Measurements from ENCODE around the gene CACNG5. TPM values are rescaled to one million over a fixed set of nuclear protein-coding genes. Genes with fewer than 3 reads are reported as not detected.

CACNG5 gene
- total and polyA plus RNA-seq, 7 donors: 1.1 TPM; not detected in 6

DNA sequence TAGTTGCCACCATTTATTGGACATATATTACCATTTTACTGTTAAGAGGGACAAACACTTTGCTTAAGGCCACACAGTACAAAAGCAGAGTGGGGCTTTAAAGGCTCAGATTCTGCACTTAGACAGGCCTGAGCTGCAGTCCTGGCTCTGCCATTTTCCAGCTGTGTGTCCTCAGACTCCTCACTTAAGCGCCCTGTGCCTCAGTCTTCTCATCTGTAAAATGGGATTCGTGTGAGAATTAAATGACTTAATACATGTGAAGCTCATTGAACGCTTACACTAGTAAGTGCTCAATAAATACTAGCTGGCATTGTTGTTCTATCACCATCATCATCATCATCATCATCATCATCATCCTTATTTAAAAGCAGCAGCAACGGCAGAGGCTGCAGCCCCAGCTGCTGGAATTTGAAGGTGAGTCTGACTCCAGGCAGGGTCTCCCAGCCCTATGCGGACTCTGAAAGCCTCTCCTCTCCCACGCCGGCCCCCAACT, 445 bp upstream of the CACNG5 start:
- no peak for DNase-seq
- Histone ChIP-seq H3K27me3 (peaks cover 11 to 59% (median 26%) of the 10 kb centered on the region in 3 donors), H3K36me3 (no peaks in the 10 kb centered on the region), H3K9me3 (no peaks in the 10 kb centered on the region), H3K4me3 (no peak overlapping the region), H3K4me1 (peaks cover 0 to 3% (median 0%) of the 10 kb centered on the region in 4 donors), H3K27ac (no peak overlapping the region)
- intact Hi-C loops (cut with DNase I): no loop called here
- WGBS, 2 donors: 35 to 37% methylated on average over 7 of the region's 7 CpGs
- TF ChIP-seq, protein P1, sequence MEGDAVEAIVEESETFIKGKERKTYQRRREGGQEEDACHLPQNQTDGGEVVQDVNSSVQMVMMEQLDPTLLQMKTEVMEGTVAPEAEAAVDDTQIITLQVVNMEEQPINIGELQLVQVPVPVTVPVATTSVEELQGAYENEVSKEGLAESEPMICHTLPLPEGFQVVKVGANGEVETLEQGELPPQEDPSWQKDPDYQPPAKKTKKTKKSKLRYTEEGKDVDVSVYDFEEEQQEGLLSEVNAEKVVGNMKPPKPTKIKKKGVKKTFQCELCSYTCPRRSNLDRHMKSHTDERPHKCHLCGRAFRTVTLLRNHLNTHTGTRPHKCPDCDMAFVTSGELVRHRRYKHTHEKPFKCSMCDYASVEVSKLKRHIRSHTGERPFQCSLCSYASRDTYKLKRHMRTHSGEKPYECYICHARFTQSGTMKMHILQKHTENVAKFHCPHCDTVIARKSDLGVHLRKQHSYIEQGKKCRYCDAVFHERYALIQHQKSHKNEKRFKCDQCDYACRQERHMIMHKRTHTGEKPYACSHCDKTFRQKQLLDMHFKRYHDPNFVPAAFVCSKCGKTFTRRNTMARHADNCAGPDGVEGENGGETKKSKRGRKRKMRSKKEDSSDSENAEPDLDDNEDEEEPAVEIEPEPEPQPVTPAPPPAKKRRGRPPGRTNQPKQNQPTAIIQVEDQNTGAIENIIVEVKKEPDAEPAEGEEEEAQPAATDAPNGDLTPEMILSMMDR (IDR thresholded peaks at IDR 0.05): no peak
- TF ChIP-seq POLR2AphosphoS5 (IDR thresholded peaks at IDR 0.05) (no peak), POLR2A (IDR thresholded peaks at IDR 0.05) (no peak), EP300 (IDR thresholded peaks at IDR 0.05) (no peak)

DNA sequence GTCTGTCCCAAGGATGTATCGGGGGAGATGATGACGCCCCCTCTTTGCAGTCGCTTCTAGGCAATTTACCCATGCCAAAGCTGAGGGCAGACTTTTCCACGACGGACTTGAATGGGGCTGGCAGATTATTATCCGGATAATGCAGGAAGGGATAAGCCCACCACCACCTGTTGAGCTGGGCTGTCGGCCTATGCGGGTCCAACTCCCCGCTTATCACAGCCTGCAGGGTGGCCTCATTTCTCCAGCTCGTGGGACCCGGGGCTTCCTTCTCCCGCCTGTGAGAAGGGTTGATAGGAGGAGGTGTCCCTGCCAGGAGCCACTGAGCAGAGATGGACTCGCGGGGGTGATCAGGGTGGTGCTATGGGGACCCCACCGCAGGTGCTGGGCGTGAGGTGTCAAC, 559 bp downstream of the CACNG5 start:
- no peaks in the 10 kb centered on the region for H3K36me3 ChIP-seq
- no peak for TF ChIP-seq POLR2AphosphoS5 (IDR thresholded peaks at IDR 0.05)
- no peak for TF ChIP-seq POLR2A (IDR thresholded peaks at IDR 0.05)
- TF ChIP-seq EP300 (IDR thresholded peaks at IDR 0.05): no peak
- TF ChIP-seq, protein P1 (IDR thresholded peaks at IDR 0.05): no peak
- no peak overlapping the region for H3K27ac ChIP-seq
- intact Hi-C loops (cut with DNase I): no loop called here
- DNase-seq: peak; percentile 35
- no peaks in the 10 kb centered on the region for H3K9me3 ChIP-seq
- H3K27me3 ChIP-seq: peaks cover 11 to 60% (median 26%) of the 10 kb centered on the region in 3 donors
- 36 to 44% methylated on average over 16 of the region's 16 CpGs for WGBS, 2 donors
- H3K4me1 ChIP-seq: peaks cover 0 to 3% (median 0%) of the 10 kb centered on the region in 4 donors
- H3K4me3 ChIP-seq: no peak overlapping the region

DNA sequence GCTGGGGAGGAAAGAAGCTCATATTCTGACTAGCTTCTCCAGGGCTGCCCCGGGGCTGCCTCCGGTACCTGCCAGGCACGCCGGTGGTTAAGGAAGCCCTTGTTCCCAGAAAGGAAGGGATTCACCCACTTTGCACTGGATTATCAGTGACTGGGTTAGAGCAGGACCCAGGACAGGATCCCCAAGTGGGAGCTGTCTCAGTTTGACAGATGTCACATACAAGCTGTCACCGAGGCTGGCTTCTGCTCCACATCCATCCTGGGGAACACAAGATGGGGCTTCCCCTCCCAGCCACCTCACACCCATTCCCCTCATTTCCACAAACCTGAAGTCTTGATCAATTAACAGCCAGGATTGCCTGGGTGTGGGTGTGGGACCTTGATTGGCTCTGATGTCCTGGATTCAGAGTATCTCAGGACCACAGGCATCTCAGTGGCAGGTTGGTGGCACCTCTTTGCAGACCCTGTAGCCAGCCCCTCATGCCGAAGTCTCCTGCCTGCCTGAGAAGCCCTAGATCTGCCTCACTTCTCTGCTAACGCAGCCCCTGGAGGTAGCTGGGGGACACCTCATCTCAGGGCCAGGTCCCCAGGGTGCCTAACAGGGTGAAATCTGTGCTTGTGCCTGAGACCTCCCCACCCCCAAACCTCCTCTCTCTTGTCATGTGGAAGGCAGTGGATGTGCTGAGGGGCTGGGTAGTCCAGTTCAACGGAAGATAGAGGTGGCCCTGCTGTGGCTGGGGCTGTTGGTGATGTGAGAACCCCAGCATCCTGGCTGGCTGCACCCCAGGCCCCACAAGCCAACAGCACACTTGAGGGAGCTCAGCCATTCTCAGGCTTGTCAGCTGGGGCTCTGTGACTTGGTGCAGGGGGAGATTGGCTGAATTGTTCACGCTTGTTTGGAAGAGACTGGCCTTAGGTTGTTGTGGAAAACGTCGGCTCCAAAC, 1.4 kb downstream of the CACNG5 start:
- no peak overlapping the region for H3K4me3 ChIP-seq
- no peak overlapping the region for H3K27ac ChIP-seq
- no peak for TF ChIP-seq EP300 (IDR thresholded peaks at IDR 0.05)
- TF ChIP-seq POLR2A (IDR thresholded peaks at IDR 0.05): no peak
- no peak for TF ChIP-seq POLR2AphosphoS5 (IDR thresholded peaks at IDR 0.05)
- TF ChIP-seq, protein P1 (IDR thresholded peaks at IDR 0.05): no peak
- H3K4me1 ChIP-seq: peaks cover 0 to 3% (median 0%) of the 10 kb centered on the region in 4 donors
- peak; percentile 38 for DNase-seq
- no peaks in the 10 kb centered on the region for H3K36me3 ChIP-seq
- WGBS, 2 donors: 66 to 72% methylated on average over 11 of the region's 11 CpGs
- intact Hi-C loops (cut with DNase I): no loop called here
- H3K27me3 ChIP-seq: peaks cover 11 to 60% (median 26%) of the 10 kb centered on the region in 3 donors
- H3K9me3 ChIP-seq: no peaks in the 10 kb centered on the region

DNA sequence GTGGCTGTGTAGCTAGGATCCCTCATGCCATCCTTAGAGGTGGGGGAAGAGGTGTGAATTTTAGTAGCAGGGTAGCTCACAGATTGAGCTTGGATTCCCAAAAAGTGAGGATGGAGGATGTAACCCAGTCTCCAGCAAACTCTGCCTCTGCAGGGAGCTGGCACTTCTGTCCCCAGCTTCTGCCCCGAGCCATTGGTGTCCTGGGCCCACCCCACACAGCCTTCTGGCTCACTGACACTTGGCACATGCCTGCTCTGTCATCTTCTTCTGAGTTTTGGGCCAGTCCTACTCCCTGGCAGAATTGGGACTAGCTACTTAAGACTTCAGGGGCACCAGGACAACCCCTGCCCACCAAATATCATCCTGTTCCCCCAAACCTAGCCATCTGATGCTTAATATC, 2.3 kb downstream of the CACNG5 start:
- TF ChIP-seq EP300 (IDR thresholded peaks at IDR 0.05) (no peak), POLR2AphosphoS5 (IDR thresholded peaks at IDR 0.05) (no peak), POLR2A (IDR thresholded peaks at IDR 0.05) (no peak)
- TF ChIP-seq, protein P1 (IDR thresholded peaks at IDR 0.05): no peak
- peaks cover 11 to 56% (median 26%) of the 10 kb centered on the region in 3 donors for H3K27me3 ChIP-seq
- DNase-seq: peak; percentile 42
- H3K4me1 ChIP-seq: peaks cover 0 to 3% (median 0%) of the 10 kb centered on the region in 4 donors
- no peaks in the 10 kb centered on the region for H3K9me3 ChIP-seq
- H3K27ac ChIP-seq: no peak overlapping the region
- H3K36me3 ChIP-seq: no peaks in the 10 kb centered on the region
- intact Hi-C loops (cut with DNase I): no loop called here
- H3K4me3 ChIP-seq: no peak overlapping the region
- WGBS, 2 donors: 74 to 84% methylated on average over 1 of the region's 1 CpG

All from sigmoid colon (tissue), 7 donors.